GM12872 (cell line): ENCODE data around the gene RALA.

Experiments used
- CTCF ChIP-seq: IDR thresholded peaks from 3 replicates; pipeline ENCODE4 v1.5.1; 2011; ENCODE audit warnings: low read depth, mild to moderate bottlenecking, low read length, moderate library complexity; ENCODE audit not compliant: insufficient read depth

Gene RALA

GRCh38 chr7:39700932-39701331, 77.6 kb downstream of the RALA start:
- TF ChIP-seq CTCF: no peak

GRCh38 chr7:39702133-39702532, 78.8 kb downstream of the RALA start:
- no peak for TF ChIP-seq CTCF

- TF ChIP-seq CTCF: no peak
Measured at GRCh38 chr7:39703144-39703543, 79.8 kb downstream of the RALA start.

GRCh38 chr7:39709029-39709428, 85.7 kb downstream of the RALA start:
- no peak for TF ChIP-seq CTCF

GRCh38 chr7:39709768-39710311, 86.5 kb downstream of the RALA start:
- no peak for TF ChIP-seq CTCF

- no peak for TF ChIP-seq CTCF
Measured at GRCh38 chr7:39712751-39713150, 89.4 kb downstream of the RALA start.

GRCh38 chr7:39714447-39715091, 91.2 kb downstream of the RALA start:
- TF ChIP-seq CTCF: no peak
